ENCODE measurements around the gene CYP27A1. TPM values are rescaled to one million over a fixed set of nuclear protein-coding genes. Genes with fewer than 3 reads are reported as not detected.

CYP27A1 gene
- total and polyA plus RNA-seq, 2 of the 8 experiments (the other 6 are each of a cell fraction or from before 2014, with no cell fraction given), result 5.4 to 14.7 TPM

GRCh38 chr2:218815649-218816048, 33.7 kb downstream of the CYP27A1 start:
- no peak for DNase-seq (ENCODE audit: low read depth in 1 of 2, low spot score in 2 of 2)
- Histone ChIP-seq H3K79me2 (ENCODE audit: control insufficient read depth in 1 of 2, insufficient read depth in 2 of 2, low read length in 2 of 2) (no peaks in the 10 kb centered on the region), H3K4me1 (replicated peaks in 1 of 4; ENCODE audit: control insufficient read depth in 3 of 4, insufficient read depth in 4 of 4, low read length in 3 of 4) (no peaks in the 10 kb centered on the region), H3K18ac (ENCODE audit: extremely low read depth, low read length) (no peak overlapping the region), H2BK120ac (replicated peaks; ENCODE audit: low read depth, low read length) (no peak overlapping the region), H4K5ac (ENCODE audit: insufficient read length, low read depth, low read length) (no peak overlapping the region), H3K9me3 (ENCODE audit: insufficient read depth in 2 of 2, low read depth in 1 of 2, low read length in 1 of 2) (no peaks in the 10 kb centered on the region), H4K20me1 (replicated peaks in 1 of 2; ENCODE audit: control insufficient read depth in 1 of 2, insufficient read depth in 2 of 2, low read length in 2 of 2) (no peaks in the 10 kb centered on the region), H3K14ac (ENCODE audit: insufficient read length) (no peak overlapping the region), H2BK20ac (ENCODE audit: low read length) (no peak overlapping the region), H3K4me2 (ENCODE audit: insufficient read depth in 1 of 2, low read depth in 2 of 2, low read length in 2 of 2) (no peak overlapping the region), H2AK5ac (ENCODE audit: low read depth, low read length) (no peak overlapping the region), H2BK5ac (ENCODE audit: low read depth, low read length) (no peak overlapping the region), H4K8ac (ENCODE audit: extremely low read depth, insufficient read depth, low read length) (no peak overlapping the region), H4K91ac (replicated peaks; ENCODE audit: insufficient read length, low read length) (no peak overlapping the region), H2BK12ac (ENCODE audit: low read depth, low read length) (no peak overlapping the region), H2BK15ac (ENCODE audit: low read length) (no peak overlapping the region), H3K79me1 (ENCODE audit: low read depth, low read length) (no peaks in the 10 kb centered on the region), H3K23me2 (ENCODE audit: low read depth, low read length) (no peaks in the 10 kb centered on the region), H3K4me3 (ENCODE audit: extremely low read depth in 1 of 4, insufficient read depth in 2 of 4, low read depth in 3 of 4, low read length in 4 of 4) (no peak overlapping the region), H3K23ac (ENCODE audit: insufficient read length) (no peak overlapping the region), H3K36me3 (ENCODE audit: control insufficient read depth in 2 of 4, insufficient read depth in 4 of 4, low read length in 3 of 4) (no peaks in the 10 kb centered on the region), H3K56ac (replicated peaks; ENCODE audit: insufficient read length, low read depth, low read length) (no peak overlapping the region), H3K27ac (ENCODE audit: low read depth, low read length) (no peak overlapping the region), H3K27me3 (replicated peaks in 1 of 4; ENCODE audit: control insufficient read depth in 3 of 4, extremely low read depth in 1 of 4, insufficient read depth in 3 of 4, low read length in 3 of 4) (no peaks in the 10 kb centered on the region), H3K4ac (replicated peaks; ENCODE audit: insufficient read length, low read depth, low read length) (no peak overlapping the region), H2AFZ (ENCODE audit: low read length) (no peak overlapping the region), H3K9ac (replicated peaks in 1 of 4; ENCODE audit: extremely low read depth in 1 of 4, low read depth in 3 of 4, low read length in 3 of 4) (no peak overlapping the region)
- TF ChIP-seq MAFK (IDR thresholded peaks at IDR 0.05; ENCODE audit: low read depth, low read length) (no peak), SIX5 (IDR thresholded peaks at IDR 0.05; ENCODE audit: low read depth, low read length) (no peak), YY1 (IDR thresholded peaks at IDR 0.05; ENCODE audit: low read depth, low read length) (no peak)
- POLR2A ChIA-PET (ENCODE audit: partially characterized antibody), result interaction anchor here (1.7 kb wide), 1 partner anchor 12 kb away, joined by 5 read pairs; no protein-coding TSS in a partner anchor
- FAIRE-seq, result no peak
- WGBS, 2 experiments (ENCODE audit: extremely low coverage in 1 of 2, insufficient coverage in 1 of 2, insufficient read length in 1 of 2, insufficient replicate concordance in 2 of 2, low coverage in 1 of 2, low lambda C conversion rate in 2 of 2, missing lambda C conversion rate in 1 of 2), result 93% methylated on average over 4 of the region's 4 CpGs; no CpG with 5 or more reads in 1 of the 2 experiments
- CTCF ChIA-PET (ENCODE audit: partially characterized antibody), result interaction anchor here (1.0 to 2.3 kb wide), 5 partner anchors 11 to 186 kb away, joined by 3 to 7 read pairs (median 4); no protein-coding TSS in a partner anchor
